GM19035 (cell line): ENCODE measurements around the gene FSIP1.

ENCODE experiments used
- ATAC-seq: cut with Tn5 transposase; IDR thresholded peaks from one replicate; pipeline ENCODE4 v1.9.1; 2021; ENCODE audit not compliant: unreplicated experiment

Gene FSIP1

DNA sequence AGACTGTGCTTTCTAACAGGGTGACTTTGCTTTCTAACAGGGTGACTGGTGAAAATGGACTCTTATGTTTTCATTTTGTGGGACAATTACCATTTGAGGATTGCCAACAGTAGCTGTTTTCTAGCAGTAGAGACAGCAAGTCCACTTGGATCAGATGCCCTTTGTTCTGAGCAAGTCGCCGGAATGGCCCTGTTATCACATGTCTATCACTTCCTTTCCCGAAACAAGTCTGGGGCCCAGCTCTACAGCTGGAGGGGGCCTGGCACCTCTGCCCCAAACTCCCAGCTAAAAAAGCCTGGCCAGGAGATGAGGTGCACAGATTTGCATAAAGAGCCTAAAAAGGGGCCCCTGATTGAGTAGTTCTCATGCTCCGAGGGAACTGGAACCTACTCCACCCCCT is 157.2 kb downstream of the FSIP1 start:
- no peak for ATAC-seq

DNA sequence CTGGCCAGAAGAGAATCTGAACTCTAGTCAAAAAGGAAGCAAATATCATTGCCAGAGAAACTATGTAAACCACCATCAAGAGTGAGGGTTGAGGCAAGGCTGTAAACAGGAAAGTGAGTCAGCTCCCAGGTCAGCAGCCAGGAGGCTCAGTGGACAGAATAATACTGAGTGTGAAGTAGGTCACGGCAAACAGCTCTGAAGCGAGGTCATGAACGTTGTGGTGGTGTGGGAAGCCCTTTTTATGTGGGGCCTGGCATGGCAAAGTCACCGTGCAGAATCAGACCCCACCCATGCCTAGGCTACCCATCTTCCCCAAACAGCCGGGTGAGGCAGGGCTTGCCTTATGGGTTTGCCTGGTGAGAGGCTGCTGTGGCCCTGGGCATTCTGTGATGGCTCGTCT is 157.8 kb downstream of the FSIP1 start:
- ATAC-seq, result peak; percentile 46

DNA sequence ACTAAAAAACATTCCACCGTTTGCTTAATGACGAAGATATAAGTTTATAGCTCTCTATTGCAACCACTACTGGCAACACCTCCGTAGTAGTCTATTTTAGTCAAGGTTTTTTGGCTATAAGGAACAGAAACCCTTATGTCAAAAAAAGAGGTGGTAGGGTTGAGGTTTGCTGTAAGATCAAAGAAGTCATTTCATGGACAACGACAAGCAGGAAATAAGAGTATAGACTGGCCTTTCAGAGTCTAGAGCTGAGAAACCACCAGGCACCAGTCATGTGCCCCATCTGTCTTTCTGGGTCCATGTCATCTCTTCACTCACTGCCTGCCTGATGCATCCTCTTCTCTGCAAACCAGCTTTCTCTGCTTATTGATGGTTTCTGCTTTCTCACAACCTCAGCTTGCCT is 159.1 kb downstream of the FSIP1 start:
- peak; percentile 88 for ATAC-seq

DNA sequence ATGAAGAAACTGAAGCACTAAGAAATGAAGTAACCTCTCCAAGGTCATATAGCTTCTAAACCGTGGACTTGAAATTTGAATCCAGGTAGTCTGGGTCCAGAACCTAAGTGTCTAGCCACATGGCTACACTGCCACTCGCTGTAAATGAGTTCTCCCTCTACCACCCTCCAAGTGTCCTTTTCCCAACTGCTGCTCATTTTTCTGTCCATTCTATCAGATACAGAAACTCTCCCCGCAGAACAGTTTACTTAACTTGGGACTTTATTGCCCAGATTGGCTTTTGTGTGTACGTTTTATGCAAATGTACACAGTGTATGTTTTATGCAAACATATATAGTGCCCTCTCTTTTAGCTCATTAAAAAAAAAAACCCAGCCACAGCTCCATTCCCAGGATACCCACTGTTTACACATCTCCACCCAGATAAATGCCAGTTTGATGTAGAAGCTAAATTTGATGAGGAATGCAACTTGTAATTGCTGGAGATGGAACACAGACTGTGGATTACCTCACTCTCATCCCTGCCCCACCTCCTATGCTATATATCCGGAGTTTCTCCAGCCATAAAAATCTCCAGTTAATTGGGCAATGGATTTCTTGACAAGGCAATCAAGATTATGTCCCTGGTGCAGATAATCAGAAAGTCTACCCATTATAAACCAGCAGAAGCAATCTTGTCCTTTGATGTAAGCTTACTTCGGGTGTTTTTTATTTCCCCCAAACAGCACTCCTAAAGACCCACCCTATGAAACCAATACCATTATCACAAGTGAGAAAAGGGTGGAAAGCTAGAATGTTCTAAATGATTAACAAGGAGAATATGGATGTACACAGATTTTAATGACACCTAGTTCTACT is 159.8 kb downstream of the FSIP1 start:
- peak; percentile 4 for ATAC-seq

DNA sequence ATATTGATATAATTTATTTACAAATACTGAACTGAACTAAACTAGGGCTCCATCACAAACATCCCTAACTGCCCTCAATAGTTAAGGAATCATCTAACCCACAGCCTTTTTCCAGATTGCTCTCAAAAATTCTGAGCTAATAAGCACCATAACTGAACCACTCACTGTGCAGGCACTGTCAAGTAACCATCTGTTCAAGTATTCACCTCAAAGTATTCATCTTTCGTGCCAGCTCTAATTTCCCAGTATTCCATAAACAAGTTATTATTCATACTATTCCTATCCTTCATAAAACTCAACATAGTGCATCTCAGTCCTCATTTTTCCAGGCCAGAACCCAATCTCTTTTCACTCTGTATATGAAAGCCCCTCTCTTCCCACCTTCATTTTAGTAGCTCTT is 160.7 kb downstream of the FSIP1 start:
- no peak for ATAC-seq

DNA sequence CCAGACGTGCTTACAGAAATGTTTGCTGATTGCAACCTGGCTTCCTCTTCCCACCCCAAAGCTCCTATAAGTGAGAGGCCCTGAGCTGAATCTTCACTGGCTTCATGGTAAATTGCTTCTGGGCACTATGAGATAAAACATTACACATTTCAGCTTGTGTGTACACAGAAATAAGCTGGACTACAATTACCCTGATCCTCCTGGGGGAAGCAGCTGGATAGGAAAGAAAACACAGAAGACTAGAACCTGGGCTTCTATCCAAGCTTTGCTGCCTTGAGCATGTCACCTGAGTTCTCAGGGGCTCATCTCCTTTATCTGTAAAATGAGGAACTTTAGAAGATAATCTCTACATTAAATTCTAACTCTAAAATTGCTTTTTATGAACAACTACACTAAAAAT is 161.4 kb downstream of the FSIP1 start:
- ATAC-seq, result no peak

DNA sequence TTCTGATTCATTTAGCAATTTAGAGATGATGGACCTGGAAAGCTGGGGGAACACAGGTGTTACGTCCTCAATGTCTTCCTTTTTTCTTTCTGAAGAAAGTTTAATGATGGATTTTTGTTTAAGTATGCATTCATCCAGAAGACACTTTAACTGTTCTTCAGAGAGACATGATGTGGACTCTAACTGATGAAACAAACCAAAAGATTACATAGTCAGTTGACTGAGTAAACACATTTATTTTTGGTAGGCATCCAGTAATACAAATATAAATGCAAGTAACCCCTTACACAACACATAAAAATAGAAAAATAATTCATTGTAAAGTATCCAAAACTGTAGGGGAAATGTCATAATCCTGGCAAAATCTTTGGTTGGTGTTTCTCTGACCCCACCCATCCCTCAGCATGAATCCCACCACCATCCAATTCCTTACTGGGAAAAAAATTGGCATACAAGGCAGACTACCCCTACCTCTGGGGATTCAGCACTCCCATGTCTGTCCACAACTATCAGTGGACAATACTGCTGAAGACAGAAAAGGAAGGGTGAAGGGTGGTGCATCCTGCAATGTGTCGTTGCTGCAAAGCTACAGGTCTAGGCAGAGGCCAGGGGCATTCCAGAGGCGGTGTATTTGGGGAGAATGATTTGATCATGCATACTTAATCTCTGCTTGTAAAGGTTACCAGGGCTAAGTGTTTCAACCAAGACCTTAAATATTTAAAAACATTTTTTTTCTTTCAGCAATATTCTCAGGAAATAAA is 164.4 kb downstream of the FSIP1 start:
- ATAC-seq, result no peak

DNA sequence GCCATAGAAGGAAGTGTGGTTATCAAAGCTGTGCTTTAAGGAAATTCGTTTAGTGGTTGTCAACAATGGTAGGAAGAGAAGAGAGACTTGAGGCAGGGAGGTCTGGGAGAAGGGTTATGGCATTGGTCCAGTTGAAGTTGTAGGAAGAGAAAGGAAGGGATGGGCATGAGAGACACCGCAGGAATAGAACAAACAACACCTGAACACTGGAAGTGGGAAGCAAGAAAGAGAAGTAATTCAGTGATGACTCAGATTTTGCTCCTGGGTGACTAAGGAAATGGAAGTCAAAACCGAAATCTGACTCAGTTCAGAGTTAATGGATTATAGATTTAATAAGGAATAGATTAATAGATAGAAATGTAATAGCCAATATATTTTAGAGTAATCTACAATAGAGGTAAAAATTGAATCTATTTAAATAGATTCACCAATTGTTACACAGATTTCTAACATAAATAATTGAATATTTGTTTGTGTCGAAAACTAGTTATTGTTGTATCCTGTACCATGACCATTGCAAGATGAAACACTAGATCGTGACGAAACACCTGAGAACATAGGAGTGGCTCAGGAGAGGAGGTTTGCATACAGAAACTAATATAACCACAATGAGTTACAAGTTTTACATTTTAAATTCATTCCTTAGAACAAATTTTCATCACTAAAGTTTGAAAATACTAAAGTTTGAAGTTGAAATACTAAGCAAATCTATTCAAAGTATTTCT is 165.7 kb downstream of the FSIP1 start:
- ATAC-seq, result no peak

DNA sequence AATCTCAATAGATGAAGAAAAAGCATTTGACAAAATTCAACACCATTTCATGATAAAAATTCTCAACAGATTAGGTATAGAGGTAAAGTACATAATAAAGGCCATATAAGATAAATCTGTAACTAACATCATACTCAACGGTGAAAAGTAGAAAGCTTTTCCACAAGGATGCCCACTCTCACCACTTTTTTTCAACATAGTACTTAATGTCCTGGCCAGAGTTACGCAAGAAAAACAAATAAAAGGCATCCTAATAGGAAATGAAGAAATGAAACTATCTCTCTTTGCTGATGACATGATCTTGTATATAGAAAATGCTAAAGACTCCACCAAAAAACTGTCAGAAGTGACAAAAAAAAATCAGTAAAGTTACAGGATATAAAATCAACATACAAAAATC is 168.8 kb downstream of the FSIP1 start:
- ATAC-seq, result no peak

DNA sequence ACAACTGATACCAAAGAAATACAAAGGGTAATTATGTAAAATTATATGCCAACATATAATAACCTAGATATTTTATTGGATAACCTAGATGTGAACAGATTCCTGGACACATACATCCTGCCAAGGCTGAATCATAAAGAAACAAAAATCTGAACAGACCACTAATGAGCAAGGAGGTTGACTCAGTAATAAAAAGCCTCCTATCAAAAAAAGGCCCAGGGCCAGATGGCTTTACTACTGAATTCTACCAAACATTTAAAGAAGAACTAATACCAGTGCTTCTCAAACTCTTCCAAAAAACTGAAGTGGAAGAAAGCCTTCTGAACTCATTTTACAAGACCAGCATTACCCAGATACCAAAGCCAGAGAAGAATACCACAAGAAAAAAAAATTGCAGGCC is 169.4 kb downstream of the FSIP1 start:
- ATAC-seq, result no peak

DNA sequence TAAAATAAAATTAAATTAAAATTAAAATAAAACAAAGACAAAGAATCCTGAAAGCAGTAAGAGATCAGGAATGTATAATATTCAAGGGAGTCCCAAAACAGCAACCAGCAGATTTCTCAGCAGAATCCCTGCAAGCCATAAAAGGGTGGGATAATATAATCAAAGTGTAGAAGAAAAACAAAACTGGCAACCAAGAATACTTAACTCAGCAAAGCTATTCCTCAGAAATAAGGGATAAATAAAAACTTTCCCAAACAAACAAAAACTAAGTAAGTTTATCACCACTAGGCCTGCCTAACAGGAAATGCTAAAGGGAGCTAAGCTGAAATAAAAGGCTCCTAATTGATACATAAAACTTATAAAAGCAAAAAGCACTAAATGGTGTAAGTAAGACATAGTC is 172.0 kb downstream of the FSIP1 start:
- ATAC-seq, result no peak

DNA sequence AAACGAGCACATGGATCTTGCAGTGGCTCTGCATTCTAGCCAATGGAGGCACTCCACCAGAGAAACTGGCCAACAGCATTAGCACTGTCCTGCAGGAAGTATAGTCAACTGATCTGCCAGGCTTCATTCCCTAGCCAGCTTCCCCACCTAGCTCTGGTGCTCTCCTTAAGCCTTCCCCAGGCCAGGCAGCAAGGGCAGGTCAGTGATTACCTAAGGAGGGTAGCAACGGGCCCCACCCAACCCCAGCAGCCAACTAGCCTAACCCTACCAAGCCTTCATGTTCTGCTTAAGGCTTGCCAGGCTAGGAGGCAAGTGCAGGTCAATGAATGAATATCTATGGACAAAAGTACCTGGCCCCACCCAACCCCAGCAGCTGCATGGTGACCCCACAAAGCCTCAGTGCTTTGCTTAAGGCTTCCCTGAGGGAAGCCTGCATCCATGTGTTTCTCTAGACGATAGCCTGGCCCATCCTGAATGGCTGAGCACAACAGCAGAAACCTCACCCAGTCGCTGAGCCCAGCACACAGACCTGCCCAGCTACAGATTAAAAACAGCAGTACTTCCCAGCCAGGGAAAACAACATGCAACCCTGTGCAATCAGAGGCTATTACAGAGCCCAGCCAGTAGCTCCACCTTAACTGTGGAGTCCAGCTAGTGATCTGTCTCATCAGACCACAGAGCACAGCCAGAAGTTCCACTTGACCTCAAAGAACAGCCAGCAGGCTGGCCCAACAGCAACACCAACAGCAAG is 173.3 kb downstream of the FSIP1 start:
- no peak for ATAC-seq

DNA sequence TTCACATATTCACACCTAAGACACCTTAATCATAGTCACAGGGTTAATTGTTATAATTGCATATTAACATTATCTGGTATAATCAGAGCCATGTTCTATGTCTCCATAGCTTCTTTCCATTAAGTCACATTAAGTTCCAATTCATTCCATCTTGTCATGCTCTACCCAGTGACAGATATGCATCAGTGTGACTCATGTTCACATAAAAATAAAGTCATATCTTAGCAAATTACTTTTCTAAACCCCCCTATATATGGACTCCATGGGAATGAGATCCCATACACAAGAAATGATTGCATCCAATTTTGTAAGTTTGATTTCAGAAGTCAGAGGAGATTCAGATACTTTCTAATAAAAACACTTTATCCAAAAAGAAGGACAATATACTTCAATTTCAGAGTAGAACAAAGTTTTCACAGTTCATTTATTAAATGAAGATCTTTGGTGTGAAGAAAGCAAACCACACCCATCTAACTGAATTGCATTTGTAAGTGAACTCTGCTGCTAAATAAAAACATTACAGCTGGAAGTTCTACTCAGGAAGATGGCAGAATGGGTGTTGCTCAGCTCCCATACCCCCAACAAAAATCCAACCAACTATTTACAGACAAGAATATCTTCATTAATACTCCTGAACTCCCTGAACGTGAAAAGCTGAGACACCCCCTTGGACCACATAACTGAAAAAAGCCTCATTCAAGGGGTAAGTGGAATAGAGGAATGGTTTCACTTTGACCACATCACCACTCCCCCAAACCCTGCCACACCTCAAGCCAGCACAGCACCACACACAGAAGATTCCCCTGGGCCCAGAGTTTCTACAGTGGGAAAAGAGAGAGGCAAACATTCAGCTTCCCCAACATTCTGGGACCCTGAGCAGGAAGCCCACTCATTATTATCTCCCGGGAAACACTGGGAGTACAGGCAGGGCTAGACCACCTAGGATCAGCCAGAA is 174.2 kb downstream of the FSIP1 start:
- ATAC-seq, result no peak

DNA sequence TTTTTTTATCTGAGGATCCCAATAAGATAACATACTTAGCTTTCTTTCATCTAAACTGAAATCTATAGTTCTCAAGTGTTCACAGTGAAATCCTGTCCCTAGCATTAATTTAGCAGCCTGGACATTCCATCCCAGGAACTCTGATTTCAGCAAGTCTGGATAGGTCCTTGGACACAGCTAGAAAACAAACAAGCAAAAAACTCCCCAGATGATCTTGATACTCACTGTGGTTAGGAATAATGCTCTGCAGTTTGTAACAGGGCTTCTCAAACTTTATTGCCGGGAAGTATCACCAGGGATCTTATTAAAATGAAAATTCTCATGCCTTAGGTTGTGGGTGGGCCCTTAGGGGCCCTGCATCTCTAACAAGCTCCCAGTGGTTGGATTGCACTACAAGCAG is 177.5 kb downstream of the FSIP1 start:
- no peak for ATAC-seq

DNA sequence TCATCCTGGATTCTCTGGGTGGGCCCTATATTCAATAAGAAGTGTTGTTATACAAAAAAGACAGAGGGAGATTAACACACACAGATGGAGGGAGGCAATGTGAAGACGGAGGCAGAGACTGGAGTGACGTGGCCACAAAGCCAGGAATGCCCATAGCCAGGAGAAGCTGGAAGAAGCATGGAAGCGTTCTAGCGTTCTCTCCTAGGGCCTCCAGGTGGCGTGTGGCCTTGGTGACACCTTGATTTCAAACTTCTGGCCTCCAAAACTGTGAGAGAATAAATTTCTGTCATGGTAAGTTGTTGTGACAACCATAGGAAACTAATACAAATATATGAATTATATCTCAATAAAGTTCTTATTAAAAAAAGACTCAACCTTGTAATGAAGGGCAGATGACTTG is 180.5 kb downstream of the FSIP1 start:
- no peak for ATAC-seq

DNA sequence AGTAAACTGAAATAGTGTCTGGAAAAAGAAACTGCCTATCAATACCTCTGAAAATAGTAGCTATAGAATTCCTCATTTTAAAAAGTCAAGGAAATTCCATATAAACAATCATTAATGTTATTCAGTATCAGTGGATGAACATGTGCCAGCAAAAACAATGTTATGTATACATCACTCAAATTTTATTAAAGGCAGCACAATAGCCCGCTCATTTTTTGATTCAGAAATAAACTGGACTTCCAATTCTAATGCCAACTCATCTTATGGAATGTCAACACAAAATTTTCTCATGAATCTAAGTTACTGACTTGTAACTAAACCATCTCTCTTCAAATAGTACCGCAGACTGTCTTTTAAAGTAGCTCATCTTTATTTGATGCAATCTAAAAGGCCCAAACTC is 182.8 kb downstream of the FSIP1 start:
- no peak for ATAC-seq

DNA sequence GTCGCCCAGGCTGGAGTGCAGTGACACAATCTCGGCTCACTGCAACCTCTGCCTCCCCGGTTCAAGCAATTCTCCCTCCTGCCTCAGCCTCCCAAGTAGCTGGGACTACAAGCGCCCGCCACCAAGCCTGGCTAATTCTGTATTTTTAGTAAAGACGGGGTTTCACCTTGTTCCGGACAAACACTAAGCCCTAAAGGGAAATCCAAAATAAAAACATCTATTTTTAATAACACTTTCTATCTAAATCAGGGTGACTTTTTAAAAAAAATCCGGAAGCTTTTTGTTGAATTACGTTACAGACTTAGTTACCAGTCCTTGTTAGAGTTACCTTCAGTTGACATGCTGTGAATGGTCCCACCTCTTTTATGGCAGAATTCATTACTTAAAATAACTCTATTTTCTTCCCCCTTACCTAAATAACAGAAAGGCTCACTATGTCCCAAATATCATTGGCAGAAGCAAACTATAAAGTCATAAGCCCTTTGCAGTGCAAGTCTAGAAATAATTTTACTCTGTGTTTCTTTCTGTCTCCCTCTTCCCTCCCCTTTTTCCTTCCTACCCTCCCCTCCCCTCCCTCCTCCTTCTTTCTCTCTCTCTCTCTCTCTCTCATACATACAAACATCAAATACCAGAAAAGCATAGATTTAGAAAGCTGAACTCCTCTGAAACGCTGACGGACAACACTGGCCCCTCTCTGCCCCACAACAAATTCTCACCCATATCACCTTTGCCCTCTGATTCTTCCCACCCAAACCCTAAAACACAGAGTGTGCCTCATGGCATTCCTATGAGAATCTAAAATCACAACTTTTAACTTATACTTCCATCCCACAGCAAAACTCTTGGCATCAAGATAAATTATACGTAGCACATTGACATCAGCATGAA is 183.4 kb downstream of the FSIP1 start:
- no peak for ATAC-seq

DNA sequence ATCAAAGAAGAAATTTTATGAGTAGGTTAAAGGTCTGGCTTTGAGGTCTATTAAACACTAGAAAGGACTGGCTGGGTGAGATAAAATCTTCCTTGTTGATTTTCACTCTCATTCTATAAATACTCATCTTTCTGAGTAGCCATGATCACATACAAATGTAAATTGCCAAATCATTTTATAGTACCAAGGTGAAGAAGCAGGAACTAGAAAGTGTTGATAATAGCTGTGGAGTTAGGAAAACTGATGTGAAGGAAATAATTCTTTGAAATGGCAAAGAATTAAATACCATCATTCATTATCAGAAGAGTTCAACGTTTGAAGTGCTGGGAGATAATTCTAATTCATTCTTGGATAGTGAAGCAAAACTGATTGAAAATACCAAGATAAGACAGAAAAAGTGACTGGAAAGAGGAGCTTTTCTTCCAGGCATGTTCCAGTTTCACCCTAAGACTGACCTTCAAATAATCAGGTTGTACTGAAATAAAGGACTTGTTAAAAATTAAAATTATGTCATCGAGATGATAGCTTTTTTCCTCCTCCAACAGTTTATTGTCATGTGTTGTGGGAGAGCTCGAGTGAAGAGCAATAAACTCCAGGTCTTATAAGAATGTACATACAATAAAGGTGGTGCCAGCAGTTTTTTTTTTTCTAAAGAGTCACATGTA is 184.3 kb downstream of the FSIP1 start:
- no peak for ATAC-seq
